ENCODE measurements around the gene CCDC78.
A peak's percentile ranks its signal among the peaks of the same experiment; 100 is the strongest.

The CCDC78 gene

GRCh38 chr16:727291-727977, 1.2 kb upstream of the CCDC78 start:
- Mint-ChIP-seq H3K4me1 (no peaks in the 10 kb centered on the region), H3K27me3 (ENCODE audit: low read depth) (peaks cover 13% of the 10 kb centered on the region), H3K4me3 (peak overlapping the region in 1 of 3 experiments; percentile 35), H3K27ac (no peak overlapping the region), H3K9me3 (no peaks in the 10 kb centered on the region), H3K36me3 (ENCODE audit: low read depth) (peaks cover 3% of the 10 kb centered on the region)
- no peak for TF ChIP-seq CTCF (IDR thresholded peaks at IDR 0.05; ENCODE audit: unreplicated experiment in 3 of 3)

- Mint-ChIP-seq H3K27me3 (ENCODE audit: low read depth) (peaks cover 13% of the 10 kb centered on the region), H3K4me1 (no peaks in the 10 kb centered on the region), H3K36me3 (ENCODE audit: low read depth) (no peaks in the 10 kb centered on the region), H3K9me3 (no peaks in the 10 kb centered on the region), H3K27ac (no peak overlapping the region), H3K4me3 (peak overlapping the region in 1 of 3 experiments; percentile 47)
- no peak for TF ChIP-seq CTCF (IDR thresholded peaks at IDR 0.05; ENCODE audit: unreplicated experiment in 3 of 3)
Measured at GRCh38 chr16:726188-726437, 130 bp downstream of the CCDC78 start.

- peak overlapping the region in 1 of 3 experiments; percentile 19 for H3K4me3 Mint-ChIP-seq
- TF ChIP-seq CTCF (IDR thresholded peaks at IDR 0.05; ENCODE audit: unreplicated experiment in 3 of 3), result no peak
- no peaks in the 10 kb centered on the region for H3K9me3 Mint-ChIP-seq
- no peak overlapping the region for H3K27ac Mint-ChIP-seq
- H3K36me3 Mint-ChIP-seq (ENCODE audit: low read depth), result no peaks in the 10 kb centered on the region
- peaks cover 13% of the 10 kb centered on the region for H3K27me3 Mint-ChIP-seq (ENCODE audit: low read depth)
- no peaks in the 10 kb centered on the region for H3K4me1 Mint-ChIP-seq
Measured at GRCh38 chr16:725463-726187, 618 bp downstream of the CCDC78 start.

GRCh38 chr16:725041-725376, 1.2 kb downstream of the CCDC78 start:
- peak overlapping the region; percentile 37 to 71 (median 58) for H3K4me3 Mint-ChIP-seq
- no peaks in the 10 kb centered on the region for H3K36me3 Mint-ChIP-seq (ENCODE audit: low read depth)
- peaks cover 13% of the 10 kb centered on the region for H3K27me3 Mint-ChIP-seq (ENCODE audit: low read depth)

GRCh38 chr16:724188-725040, 1.8 kb downstream of the CCDC78 start:
- Mint-ChIP-seq H3K4me1 (peaks cover 5% of the 10 kb centered on the region), H3K27ac (no peak overlapping the region), H3K9me3 (no peaks in the 10 kb centered on the region), H3K36me3 (ENCODE audit: low read depth) (no peaks in the 10 kb centered on the region), H3K4me3 (no peak overlapping the region), H3K27me3 (ENCODE audit: low read depth) (peaks cover 13% of the 10 kb centered on the region)
- no peak for TF ChIP-seq CTCF (IDR thresholded peaks at IDR 0.05; ENCODE audit: unreplicated experiment in 3 of 3)

More at GRCh38 chr16:725041-725376, 1.2 kb downstream of the CCDC78 start:
- peaks cover 5% of the 10 kb centered on the region for H3K4me1 Mint-ChIP-seq
- TF ChIP-seq CTCF (IDR thresholded peaks at IDR 0.05; ENCODE audit: unreplicated experiment in 3 of 3), result no peak
- H3K27ac Mint-ChIP-seq, result no peak overlapping the region
- H3K9me3 Mint-ChIP-seq, result no peaks in the 10 kb centered on the region
